GM10266 (cell line): ENCODE measurements around the gene POU3F4.

Experiments
- DNase-seq: peaks from one replicate; pipeline ENCODE4 v3.0.0; 2012; ENCODE audit errors: extremely low spot score
- TF ChIP-seq, protein P1 (sequence below): IDR thresholded peaks from 2 replicates; pipeline ENCODE4 v1.5.1; 2012; ENCODE audit warnings: mild to moderate bottlenecking, low read depth; ENCODE audit not compliant: control insufficient read depth, insufficient read depth; ENCODE audit errors: missing control alignments

The POU3F4 gene

DNA sequence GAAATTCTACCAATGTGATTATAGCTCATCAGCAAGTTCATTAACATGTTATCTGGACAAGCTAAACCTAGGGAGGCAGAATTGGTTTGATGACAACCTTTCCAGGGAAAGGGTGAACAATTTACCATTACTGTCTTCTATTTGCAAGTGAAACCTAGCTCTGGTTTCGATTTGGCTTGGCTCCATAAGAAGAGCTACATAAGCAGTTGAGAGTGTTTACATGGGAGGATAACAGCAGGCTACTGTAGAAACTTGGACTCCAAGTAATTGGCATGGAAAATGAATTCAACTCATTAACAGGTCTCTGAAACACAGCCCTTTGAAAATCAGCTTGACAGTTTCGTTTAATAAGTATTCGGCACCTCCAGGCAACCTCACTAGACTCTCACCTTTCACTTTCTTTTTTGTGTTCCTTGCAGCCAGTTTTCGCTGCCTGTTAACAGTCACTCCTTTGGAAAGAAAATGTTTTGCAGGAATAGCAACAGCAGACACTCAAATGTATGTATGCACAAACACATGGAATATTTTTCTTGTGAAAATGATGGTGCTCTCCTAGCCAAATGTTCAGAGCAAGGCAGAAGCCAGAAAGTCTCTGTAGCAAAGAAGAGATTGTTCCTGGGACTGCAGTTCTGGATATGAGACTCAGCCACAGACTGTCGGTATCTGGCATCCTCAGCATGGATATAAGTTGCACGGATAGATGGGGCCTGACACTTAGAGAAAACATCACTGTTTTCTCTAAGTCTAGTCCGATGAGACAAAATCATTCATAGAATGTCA is 27.5 kb downstream of the POU3F4 start:
- TF ChIP-seq, protein P1, sequence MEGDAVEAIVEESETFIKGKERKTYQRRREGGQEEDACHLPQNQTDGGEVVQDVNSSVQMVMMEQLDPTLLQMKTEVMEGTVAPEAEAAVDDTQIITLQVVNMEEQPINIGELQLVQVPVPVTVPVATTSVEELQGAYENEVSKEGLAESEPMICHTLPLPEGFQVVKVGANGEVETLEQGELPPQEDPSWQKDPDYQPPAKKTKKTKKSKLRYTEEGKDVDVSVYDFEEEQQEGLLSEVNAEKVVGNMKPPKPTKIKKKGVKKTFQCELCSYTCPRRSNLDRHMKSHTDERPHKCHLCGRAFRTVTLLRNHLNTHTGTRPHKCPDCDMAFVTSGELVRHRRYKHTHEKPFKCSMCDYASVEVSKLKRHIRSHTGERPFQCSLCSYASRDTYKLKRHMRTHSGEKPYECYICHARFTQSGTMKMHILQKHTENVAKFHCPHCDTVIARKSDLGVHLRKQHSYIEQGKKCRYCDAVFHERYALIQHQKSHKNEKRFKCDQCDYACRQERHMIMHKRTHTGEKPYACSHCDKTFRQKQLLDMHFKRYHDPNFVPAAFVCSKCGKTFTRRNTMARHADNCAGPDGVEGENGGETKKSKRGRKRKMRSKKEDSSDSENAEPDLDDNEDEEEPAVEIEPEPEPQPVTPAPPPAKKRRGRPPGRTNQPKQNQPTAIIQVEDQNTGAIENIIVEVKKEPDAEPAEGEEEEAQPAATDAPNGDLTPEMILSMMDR = no peak
- no peak for DNase-seq
